Activated B cell treated with CpG ODN at 0.5 μM for 24 hours (primary cell): ENCODE measurements around the gene CCDC200. TPM values are rescaled to one million over a fixed set of nuclear protein-coding genes. Genes with fewer than 3 reads are reported as not detected.
"Not testable (repeated sequence)": the region's sequence is repeated elsewhere in the genome, so short reads cannot be mapped to it uniquely, and the experiment has no call there.

Source experiments
- ATAC-seq: fragments of 200-7000 bp; cut with Tn5 transposase; one replicate; pipeline ENCODE4 v1.10.0; 2021; ENCODE audit warnings: low read depth, mild to moderate bottlenecking, moderate library complexity
- CTCF ChIA-PET: fragments of 350-600 bp; sonication (Branson Sonifier 250); formaldehyde crosslinking; loops from one replicate; lab custom pipeline; 2021; ENCODE audit warnings: antibody characterized with exemption; lab: Charles Lee
- POLR2A ChIA-PET: fragments of 350-600 bp; sonication (Branson Sonifier 250); formaldehyde crosslinking; loops from one replicate; lab custom pipeline; 2021; ENCODE audit warnings: antibody characterized with exemption; lab: Charles Lee
- DNase-seq: peaks from one replicate; pipeline ENCODE4 v3.0.0; 2022
- H3K27ac Mint-ChIP-seq: one replicate; pipeline ENCODE4 v1.8.0; 2020; ENCODE audit warnings: mixed read lengths
- H3K27me3 Mint-ChIP-seq: one replicate; pipeline ENCODE4 v1.8.0; 2021; ENCODE audit warnings: mixed read lengths
- H3K36me3 Mint-ChIP-seq: one replicate; pipeline ENCODE4 v1.8.0; 2021; ENCODE audit warnings: low read depth, mixed read lengths
- H3K4me1 Mint-ChIP-seq: one replicate; pipeline ENCODE4 v1.8.0; 2021; ENCODE audit warnings: mixed read lengths
- H3K4me3 Mint-ChIP-seq: one replicate; pipeline ENCODE4 v1.8.0; 2020; ENCODE audit warnings: mild to moderate bottlenecking, mixed read lengths
- H3K9me3 Mint-ChIP-seq: one replicate; pipeline ENCODE4 v1.8.0; 2020; ENCODE audit warnings: mixed read lengths
- intact Hi-C: fragments of 100-400 bp; cut with micrococcal nuclease; formaldehyde crosslinking; loops from one replicate; pipeline ENCODE4 v1.15.1; 2024
- total RNA-seq: library from RNA; stranded (reverse); gene quantifications from 2 replicates; pipeline ENCODE4 v1.2.3, GENCODE V29; 2022
- TF ChIP-seq, protein P1 (sequence below): fragments of 200-600 bp; IDR thresholded peaks from one replicate; pipeline ENCODE4 v1.8.0; 2022; ENCODE audit warnings: antibody characterized with exemption, mild to moderate bottlenecking

CCDC200 gene
- total RNA-seq, 1 donor from 2014 or later: not detected

DNA sequence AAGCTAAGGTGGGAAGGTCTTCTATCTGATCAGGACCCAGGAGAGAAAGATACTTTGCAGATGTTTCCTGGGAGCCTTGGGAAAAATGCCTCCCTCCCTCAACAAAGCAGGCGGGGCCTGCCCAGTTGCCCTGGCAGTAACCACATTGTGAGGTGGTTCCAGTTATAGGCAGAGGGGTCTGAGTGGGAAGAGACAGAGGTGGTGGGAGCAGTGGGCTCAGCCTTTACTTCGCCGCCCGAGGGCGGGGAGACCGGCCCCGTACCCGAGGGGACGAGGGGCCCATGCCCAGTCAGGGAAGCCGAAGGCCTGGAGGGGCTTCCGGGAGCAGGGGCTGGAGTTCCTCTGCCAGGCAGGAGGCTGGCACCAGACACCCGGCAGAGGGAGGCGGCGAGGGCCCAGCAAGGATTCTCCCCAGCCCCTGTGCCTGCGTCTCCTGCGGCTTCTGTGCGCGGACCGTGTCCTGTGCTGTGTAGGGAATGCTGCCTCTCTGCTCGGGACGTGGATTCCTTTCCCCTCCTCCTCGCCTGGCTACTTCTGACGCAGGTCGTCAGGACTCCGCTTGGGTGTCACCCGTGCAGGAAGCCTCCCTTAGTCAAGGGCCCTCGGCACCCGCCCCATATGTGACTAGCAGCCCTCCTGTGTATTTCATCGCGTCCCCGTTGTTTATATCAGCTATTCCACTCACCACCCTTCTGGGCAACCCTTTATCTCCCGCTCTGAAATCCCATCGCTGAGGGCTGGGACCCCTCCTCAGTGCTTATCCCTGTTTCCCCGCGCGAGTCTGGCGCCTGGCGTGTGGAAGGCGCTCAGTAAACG is 3.0 kb upstream of the CCDC200 start:
- H3K27ac Mint-ChIP-seq, H3K9me3 Mint-ChIP-seq, CTCF ChIA-PET, H3K4me1 Mint-ChIP-seq, H3K36me3 Mint-ChIP-seq, intact Hi-C loops, ATAC-seq, POLR2A ChIA-PET, DNase-seq, H3K4me3 Mint-ChIP-seq, H3K27me3 Mint-ChIP-seq: not testable (repeated sequence)

DNA sequence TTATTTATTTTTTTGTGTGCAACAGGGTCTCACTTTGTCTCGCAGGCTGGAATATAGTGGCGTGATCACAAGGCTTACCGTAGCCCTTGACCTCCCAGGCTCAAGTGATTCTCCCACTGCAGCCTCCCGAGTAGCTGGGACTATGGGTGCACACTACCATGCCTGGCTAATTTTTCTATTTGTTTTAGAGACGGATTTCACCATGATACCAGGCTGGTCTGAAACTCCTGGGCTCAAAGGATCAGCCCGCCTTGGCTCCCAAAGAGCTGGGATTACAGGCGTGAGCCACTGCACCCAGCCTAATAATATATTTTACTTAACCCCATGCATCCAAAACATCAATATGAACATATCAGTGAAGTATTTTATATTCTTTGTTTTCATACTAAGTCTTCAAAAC is 2.0 kb downstream of the CCDC200 start:
- peaks cover 6% of the 10 kb centered on the region for H3K4me1 Mint-ChIP-seq
- DNase-seq (no peak), ATAC-seq (no peak)
- H3K36me3 Mint-ChIP-seq: peaks cover 27% of the 10 kb centered on the region
- POLR2A ChIA-PET: interaction anchor here (0.6 to 2.9 kb wide), 4 partner anchors 14 to 1502 kb away, joined by 4 to 13 read pairs (median 4); partner anchors contain the start of gene TMEM106A
- no peaks in the 10 kb centered on the region for H3K27me3 Mint-ChIP-seq
- H3K9me3 Mint-ChIP-seq: no peaks in the 10 kb centered on the region
- CTCF ChIA-PET: no interaction called here
- TF ChIP-seq, protein P1, sequence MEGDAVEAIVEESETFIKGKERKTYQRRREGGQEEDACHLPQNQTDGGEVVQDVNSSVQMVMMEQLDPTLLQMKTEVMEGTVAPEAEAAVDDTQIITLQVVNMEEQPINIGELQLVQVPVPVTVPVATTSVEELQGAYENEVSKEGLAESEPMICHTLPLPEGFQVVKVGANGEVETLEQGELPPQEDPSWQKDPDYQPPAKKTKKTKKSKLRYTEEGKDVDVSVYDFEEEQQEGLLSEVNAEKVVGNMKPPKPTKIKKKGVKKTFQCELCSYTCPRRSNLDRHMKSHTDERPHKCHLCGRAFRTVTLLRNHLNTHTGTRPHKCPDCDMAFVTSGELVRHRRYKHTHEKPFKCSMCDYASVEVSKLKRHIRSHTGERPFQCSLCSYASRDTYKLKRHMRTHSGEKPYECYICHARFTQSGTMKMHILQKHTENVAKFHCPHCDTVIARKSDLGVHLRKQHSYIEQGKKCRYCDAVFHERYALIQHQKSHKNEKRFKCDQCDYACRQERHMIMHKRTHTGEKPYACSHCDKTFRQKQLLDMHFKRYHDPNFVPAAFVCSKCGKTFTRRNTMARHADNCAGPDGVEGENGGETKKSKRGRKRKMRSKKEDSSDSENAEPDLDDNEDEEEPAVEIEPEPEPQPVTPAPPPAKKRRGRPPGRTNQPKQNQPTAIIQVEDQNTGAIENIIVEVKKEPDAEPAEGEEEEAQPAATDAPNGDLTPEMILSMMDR: no peak
- intact Hi-C loops: no loop called here
- no peak overlapping the region for H3K27ac Mint-ChIP-seq
- no peak overlapping the region for H3K4me3 Mint-ChIP-seq

DNA sequence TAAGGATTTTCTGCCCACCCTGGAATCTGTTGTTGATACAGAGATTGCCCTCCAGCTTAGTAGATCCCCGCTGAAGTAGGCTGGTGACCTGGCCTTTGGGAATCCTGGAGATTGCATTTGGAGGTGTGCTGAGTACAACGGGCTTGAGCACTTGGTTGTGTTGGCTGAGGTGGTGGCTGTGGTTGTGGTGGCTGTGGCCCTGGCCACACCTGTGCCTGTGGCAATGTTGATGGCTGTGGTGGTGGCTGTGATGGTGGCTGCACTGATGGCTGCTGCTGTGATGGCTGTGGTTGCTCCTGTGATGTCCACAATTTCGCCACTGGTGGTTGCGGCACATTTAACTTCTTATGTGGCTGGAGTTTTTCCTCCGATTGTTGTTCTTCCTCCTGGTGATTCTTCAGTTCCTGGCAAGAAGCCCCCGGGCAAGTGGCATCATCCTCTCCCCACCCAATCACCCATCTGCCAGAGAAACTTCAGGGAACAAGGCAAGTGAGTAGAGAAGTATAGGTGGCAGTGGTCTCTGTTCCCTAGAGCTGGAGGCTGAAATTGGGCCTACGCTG is 4.2 kb downstream of the CCDC200 start:
- no peaks in the 10 kb centered on the region for H3K27me3 Mint-ChIP-seq
- DNase-seq (no peak), ATAC-seq (no peak)
- intact Hi-C loops: no loop called here
- ChIA-PET POLR2A (interaction anchor here (2.9 to 15.6 kb wide), 2 partner anchors 91 to 94 kb away, joined by 13 to 359 read pairs; no protein-coding TSS in a partner anchor), CTCF (interaction anchor here (0.6 kb wide), 1 partner anchor 199 kb away, joined by 3 read pairs; the partner anchor contains the start of gene RND2)
- H3K9me3 Mint-ChIP-seq: no peaks in the 10 kb centered on the region
- TF ChIP-seq, protein P1: no peak
- peaks cover 7% of the 10 kb centered on the region for H3K4me1 Mint-ChIP-seq
- H3K36me3 Mint-ChIP-seq: peaks cover 40% of the 10 kb centered on the region
- no peak overlapping the region for H3K4me3 Mint-ChIP-seq
- peak overlapping the region; percentile 37 for H3K27ac Mint-ChIP-seq

DNA sequence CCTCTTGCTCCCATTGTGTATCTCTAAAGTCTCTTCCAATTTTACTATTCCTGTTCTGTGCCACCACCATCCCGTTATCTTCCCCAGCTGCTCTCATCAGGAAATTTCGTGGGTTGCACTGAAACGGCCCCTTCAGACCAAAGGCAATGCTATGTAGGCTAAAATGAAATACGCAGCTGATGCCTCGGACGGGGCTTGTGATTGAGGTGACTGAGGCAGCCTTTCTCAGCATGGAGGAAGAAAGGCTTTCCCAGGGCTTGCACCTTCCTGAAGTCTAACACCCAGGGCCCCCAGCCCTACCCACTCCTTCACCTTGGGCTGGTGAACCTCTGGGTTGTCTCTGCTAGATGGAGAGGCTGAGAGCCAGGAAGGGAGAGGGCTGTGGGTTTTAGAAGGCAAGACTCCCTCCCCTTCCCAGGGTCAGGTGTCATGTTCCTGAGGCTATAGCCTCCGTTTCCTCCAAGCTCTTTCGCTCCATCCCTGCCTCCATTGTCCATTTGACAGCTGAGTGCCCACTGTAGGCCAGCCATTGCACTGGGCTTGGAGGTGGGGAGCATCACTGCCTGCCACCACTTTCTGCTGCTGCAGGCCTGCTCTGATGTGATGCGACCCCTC is 7.8 kb downstream of the CCDC200 start:
- ChIA-PET CTCF (no interaction called here), POLR2A (interaction anchor here (1.3 to 15.6 kb wide), 3 partner anchors 8 to 147 kb away, joined by 4 to 359 read pairs (median 13); partner anchors contain the start of gene TMEM106A)
- intact Hi-C loops: no loop called here
- H3K4me1 Mint-ChIP-seq: peaks cover 10% of the 10 kb centered on the region
- TF ChIP-seq, protein P1: no peak
- peaks cover 69% of the 10 kb centered on the region for H3K36me3 Mint-ChIP-seq
- no peak overlapping the region for H3K4me3 Mint-ChIP-seq
- ATAC-seq (no peak), DNase-seq (no peak)
- H3K27ac Mint-ChIP-seq: no peak overlapping the region
- H3K9me3 Mint-ChIP-seq: no peaks in the 10 kb centered on the region
- H3K27me3 Mint-ChIP-seq: no peaks in the 10 kb centered on the region

DNA sequence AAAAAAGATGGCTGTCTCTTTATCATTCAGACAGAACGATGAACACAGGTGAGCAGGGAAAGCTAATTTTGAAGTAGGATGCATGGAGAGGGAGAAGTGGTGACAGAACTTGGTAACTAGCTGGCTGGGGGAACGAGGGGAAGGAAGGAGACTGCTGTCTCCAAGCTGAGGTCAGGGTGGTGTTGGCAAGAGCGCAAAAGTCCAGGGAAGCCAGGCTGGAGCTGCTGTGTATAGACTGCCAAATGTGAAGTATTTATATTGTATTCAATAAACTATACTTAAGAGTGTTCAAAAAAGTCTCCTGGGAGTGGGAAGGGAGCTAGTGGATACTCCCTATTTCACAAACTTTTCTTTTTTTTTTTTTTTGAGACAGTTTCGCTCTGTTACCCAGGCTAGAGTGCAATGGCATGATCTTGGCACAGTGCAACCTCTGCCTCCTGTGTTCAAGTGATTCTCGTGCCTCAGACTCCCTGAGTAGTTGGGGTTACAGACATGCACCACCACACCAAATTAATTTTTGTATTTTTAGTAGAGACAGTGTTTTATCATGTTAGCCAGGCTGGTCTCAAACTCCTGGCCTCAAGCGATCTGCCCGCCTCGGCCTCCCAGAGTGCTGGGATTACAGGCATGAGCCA is 8.6 kb downstream of the CCDC200 start:
- DNase-seq (no peak), ATAC-seq (no peak)
- H3K4me3 Mint-ChIP-seq: no peak overlapping the region
- H3K27ac Mint-ChIP-seq: no peak overlapping the region
- no peaks in the 10 kb centered on the region for H3K9me3 Mint-ChIP-seq
- intact Hi-C loops: no loop called here
- peaks cover 75% of the 10 kb centered on the region for H3K36me3 Mint-ChIP-seq
- no peaks in the 10 kb centered on the region for H3K27me3 Mint-ChIP-seq
- ChIA-PET POLR2A (interaction anchor here (1.3 to 15.6 kb wide), 3 partner anchors 8 to 148 kb away, joined by 4 to 359 read pairs (median 13); partner anchors contain the start of gene TMEM106A), CTCF (no interaction called here)
- TF ChIP-seq, protein P1: no peak
- peaks cover 14% of the 10 kb centered on the region for H3K4me1 Mint-ChIP-seq
